Heart left ventricle (tissue), 16 donors: ENCODE measurements around the gene MICAL2. TPM values are rescaled to one million over a fixed set of nuclear protein-coding genes. Genes with fewer than 3 reads are reported as not detected.

ENCODE experiments used
- ATAC-seq, 4 donors: fragments of 200-7000 bp; cut with Tn5 transposase; one replicate each; pipeline ENCODE4 v1.9.1; 2020 to 2022; ENCODE audit warnings: moderate library complexity in 4 of 4, mild to moderate bottlenecking in 3 of 4, moderate number of reproducible peaks in 1 of 4
- DNase-seq, 5 donors: peaks; one replicate each; pipeline ENCODE4 v3.0.0-alpha.2; 2020
- H3K27ac ChIP-seq, 12 donors: fragments of 200-600 bp; sonication (generic) in 4 of 12; one replicate each; pipeline versions ENCODE4 v1.5.0 to v1.8.0; 2016 to 2022; ENCODE audit warnings: mild to moderate bottlenecking in 2 of 12
- H3K27me3 ChIP-seq, 9 donors: fragments of 200-600 bp; sonication (generic) in 2 of 9; one replicate each; pipeline versions ENCODE4 v1.5.1 to v1.8.0; 2016 to 2022; ENCODE audit warnings: mild to moderate bottlenecking in 3 of 9
- H3K36me3 ChIP-seq, 9 donors: fragments of 200-600 bp; sonication (generic) in 2 of 9; one replicate each; pipeline versions ENCODE4 v1.5.0 to v1.8.0; 2018 to 2022; ENCODE audit warnings: mild to moderate bottlenecking in 2 of 9
- H3K4me1 ChIP-seq, 12 donors: fragments of 200-600 bp; sonication (generic) in 4 of 12; one replicate each; pipeline versions ENCODE4 v1.5.0 to v1.8.0; 2016 to 2022; ENCODE audit warnings: mild to moderate bottlenecking in 3 of 12
- H3K4me3 ChIP-seq, 12 donors: fragments of 200-600 bp; sonication (generic) in 4 of 12; one replicate each; pipeline versions ENCODE4 v1.5.0 to v1.8.0; 2017 to 2022; ENCODE audit warnings: mild to moderate bottlenecking in 9 of 12, moderate library complexity in 4 of 12
- H3K9me3 ChIP-seq, 12 donors: fragments of 200-600 bp; sonication (generic) in 4 of 12; one replicate each; pipeline versions ENCODE4 v1.5.0 to v1.8.0; 2016 to 2022; ENCODE audit warnings: mild to moderate bottlenecking in 1 of 12
- CTCF ChIP-seq, 12 donors: fragments of 200-600 bp; sonication (generic) in 4 of 12; IDR thresholded peaks; one replicate each; pipeline versions ENCODE4 v1.5.0 to v1.8.0; 2018 to 2022; ENCODE audit warnings: antibody characterized with exemption in 12 of 12, mild to moderate bottlenecking in 5 of 12
- POLR2A ChIP-seq, 2 donors: fragments of 450-650 bp; IDR thresholded peaks; one replicate each; pipeline ENCODE4 v1.6.1; 2017; ENCODE audit warnings: antibody characterized with exemption in 2 of 2, mild to moderate bottlenecking in 2 of 2, moderate library complexity in 2 of 2
- WGBS, 4 donors: extraction: QIAGEN DNeasy Blood & Tissue Kit in 2 of 4; methylation state at CpG; one replicate each; pipeline versions ENCODE4 v1.1.5 to v1.1.7; 2013 to 2018; 5-methylcytosine and 5-hydroxymethylcytosine counted together
- intact Hi-C, 10 donors: fragments of 100-400 bp; cut with DNase I; formaldehyde crosslinking; loops; one replicate each; pipeline versions ENCODE4 v1.11.1 to v1.14.2; 2022
- polyA plus RNA-seq, 2 donors: library from polyadenylated mRNA; stranded (reverse); fragments of 200-250 nt; gene quantifications; one replicate each; pipeline ENCODE4 v1.2.3, GENCODE V29; 2013
- total RNA-seq, 9 donors: library from RNA; depleted of rRNA in 2 of 9; stranded (reverse); fragments of >200 nt in 2 of 9; fragmentation: NEBNext Ultra II Directional in 3 of 9; extraction: Animal tissue kit (Norgen Biotek cat#: 25700) in 3 of 9; gene quantifications; one replicate each; pipeline versions ENCODE4 v1.1.0 to v1.2.4, GENCODE V29; 2016 to 2023
- donor health status: ischemic (EF 13 %, LVEDD 7.1; RV severe dilation, severe dysfunction).
- donor health status: healthy with polysubstance abuse.
- donor health status: DM: no; HTN: yes; CAD: no.
- donor health status: DM: no; HTN: no; CAD: no.
- donor health status: ischemic (EF 25% LVEDD 6.9; RV normal size, moderate dysfunction).
- donor health status: ischemic (EF 25% LVEDD 5.7; RV mildly dilated, moderate dysfunction).
- donor health status: healthy.
- donor health status: DM: yes; HTN: yes; CAD: no.
- donor health status: ischemic (EF 35%, LVEDD 5.7; RV mildly dilated, moderate dysfunction).
- donor health status: nonischemic (EF 11% LVEDD 7.7; RV severe dilation, severe dysfunction).
- donor health status: DM: yes; HTN: yes; CAD: no.
- donor health status: PGD.
- donor health status: ischemic (EF 29% LVEDD 5.4; RV normal size, mild dysfunction).
- donor health status: nonischemic (EF 23%, LVEDD 6.1; RV moderate dilation, normal function).

Gene MICAL2
- total and polyA plus RNA-seq, 11 donors, result 37.6 to 110 (median 86.4) TPM

DNA sequence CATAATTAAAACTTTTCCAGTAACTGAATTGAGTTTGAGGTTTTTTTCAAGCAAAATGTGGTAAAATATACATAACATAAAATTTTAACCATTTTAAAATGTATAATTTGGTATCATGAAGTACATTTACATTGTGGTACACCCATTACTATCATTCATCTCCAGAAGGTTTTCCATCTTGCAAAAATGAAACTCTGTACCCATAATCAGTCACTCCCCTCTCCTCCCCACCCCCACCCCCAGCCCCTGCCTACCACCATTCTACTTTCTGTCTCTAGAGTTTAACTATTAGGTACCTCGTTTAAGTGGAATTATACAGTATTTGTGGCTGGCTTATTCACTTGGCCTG is 63.7 kb downstream of the MICAL2 start:
- Histone ChIP-seq H3K4me3 (no peak overlapping the region), H3K27ac (peak overlapping the region in 1 of 12 donors; percentile 34), H3K36me3 (peaks cover 0 to 6% (median 0%) of the 10 kb centered on the region in 9 donors), H3K4me1 (peaks cover 0 to 74% (median 38%) of the 10 kb centered on the region in 12 donors), H3K9me3 (peaks cover 0 to 4% (median 0%) of the 10 kb centered on the region in 12 donors), H3K27me3 (no peaks in the 10 kb centered on the region)
- TF ChIP-seq POLR2A (IDR thresholded peaks at IDR 0.05) (no peak), CTCF (IDR thresholded peaks at IDR 0.05) (no peak)
- no peak for ATAC-seq
- intact Hi-C loops, result no loop called here
- 24 to 69% (median 34%) methylated on average over 1 of the region's 1 CpG for WGBS, 4 donors
- DNase-seq, result no peak

DNA sequence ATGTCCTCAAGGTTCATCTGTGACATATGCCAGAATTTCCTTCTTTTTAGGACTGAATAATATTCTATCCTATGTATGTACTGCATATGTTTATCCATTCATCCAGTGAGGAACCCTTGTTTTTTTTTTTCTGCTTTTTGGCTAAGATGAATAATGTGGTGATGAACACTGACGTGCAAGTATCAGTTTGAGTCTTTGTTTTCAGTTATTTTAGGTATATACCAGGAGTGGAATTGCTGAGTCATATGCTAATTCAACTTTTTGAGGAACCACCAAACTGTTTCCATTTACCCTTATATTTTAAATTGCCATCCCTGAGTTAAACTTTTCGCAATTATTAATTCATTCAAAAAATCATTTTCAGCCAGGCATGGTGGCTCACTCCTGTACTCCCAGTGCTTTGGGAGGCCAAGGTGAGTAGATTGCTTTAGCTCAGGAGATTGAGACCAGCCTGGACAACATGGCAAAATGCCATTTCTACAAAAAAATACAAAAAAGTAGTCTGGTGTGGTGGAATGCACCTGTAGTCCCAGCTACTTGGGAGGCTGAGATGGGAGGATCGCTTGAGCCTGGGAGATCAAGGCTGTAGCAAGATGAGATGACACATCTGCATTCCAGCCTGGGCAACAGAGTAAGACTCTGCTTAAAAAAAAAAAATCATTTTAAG is 64.2 kb downstream of the MICAL2 start:
- Histone ChIP-seq H3K36me3 (peaks cover 0 to 6% (median 0%) of the 10 kb centered on the region in 9 donors), H3K27me3 (no peaks in the 10 kb centered on the region), H3K4me1 (peaks cover 0 to 74% (median 39%) of the 10 kb centered on the region in 12 donors), H3K4me3 (no peak overlapping the region), H3K9me3 (peaks cover 0 to 4% (median 0%) of the 10 kb centered on the region in 12 donors), H3K27ac (peak overlapping the region in 2 of 12 donors; percentile 21 to 34)
- DNase-seq, result no peak
- WGBS, 4 donors, result 82 to 91% (median 86%) methylated on average over 3 of the region's 3 CpGs
- TF ChIP-seq POLR2A (IDR thresholded peaks at IDR 0.05) (no peak), CTCF (IDR thresholded peaks at IDR 0.05) (no peak)
- no peak for ATAC-seq
- intact Hi-C loops, result no loop called here

DNA sequence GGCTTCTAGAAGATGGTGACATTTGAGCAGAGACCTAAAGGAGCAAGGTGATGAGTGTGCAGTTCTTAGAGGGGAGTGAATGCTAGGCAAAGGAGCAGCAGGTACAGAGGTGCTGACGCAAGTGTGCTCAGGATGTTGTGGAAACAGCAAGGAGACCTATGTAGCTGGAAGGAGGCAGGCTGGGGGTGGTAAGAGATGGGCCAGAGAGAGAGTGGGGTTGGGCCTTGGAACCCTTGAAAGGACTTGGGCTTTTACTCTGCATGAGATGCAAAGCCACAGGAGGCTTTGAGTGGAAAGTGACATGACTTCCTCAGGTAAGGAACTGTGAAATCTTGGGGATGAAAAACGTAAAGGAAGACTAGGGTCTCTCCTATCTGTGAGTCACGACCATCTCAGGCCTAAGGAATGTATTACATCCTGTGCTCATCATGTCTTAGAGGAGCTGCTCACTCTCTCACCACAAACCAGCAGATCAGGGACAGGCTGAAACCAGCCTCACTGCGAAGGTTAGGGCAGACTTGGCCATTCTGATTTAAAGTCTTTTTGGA is 65.4 kb downstream of the MICAL2 start:
- peak overlapping the region in 2 of 12 donors; percentile 14 to 46 for H3K27ac ChIP-seq
- DNase-seq (no peak), ATAC-seq (no peak)
- H3K9me3 ChIP-seq, result peaks cover 0 to 4% (median 0%) of the 10 kb centered on the region in 12 donors
- H3K27me3 ChIP-seq, result no peaks in the 10 kb centered on the region
- WGBS, 4 donors, result 33 to 71% (median 46%) methylated on average over 4 of the region's 4 CpGs
- H3K36me3 ChIP-seq, result peaks cover 0 to 6% (median 0%) of the 10 kb centered on the region in 9 donors
- intact Hi-C loops, result loop anchor here in 1 of 10 donors (2.0 kb wide), 1 partner anchor 13 kb away; no protein-coding TSS in a partner anchor
- H3K4me1 ChIP-seq, result peaks cover 0 to 72% (median 32%) of the 10 kb centered on the region in 12 donors
- no peak for TF ChIP-seq POLR2A (IDR thresholded peaks at IDR 0.05)
- TF ChIP-seq CTCF (IDR thresholded peaks at IDR 0.05), result no peak
- H3K4me3 ChIP-seq, result no peak overlapping the region

GRCh38 chr11:12176410-12176809 is 66.0 kb downstream of the MICAL2 start:
- peaks cover 0 to 6% (median 0%) of the 10 kb centered on the region in 9 donors for H3K36me3 ChIP-seq
- WGBS, 4 donors, result 92 to 95% (median 95%) methylated on average over 4 of the region's 4 CpGs
- H3K4me1 ChIP-seq, result peaks cover 0 to 66% (median 28%) of the 10 kb centered on the region in 12 donors
- peaks cover 0 to 4% (median 0%) of the 10 kb centered on the region in 12 donors for H3K9me3 ChIP-seq
- no peak for DNase-seq
- H3K27me3 ChIP-seq, result no peaks in the 10 kb centered on the region
- intact Hi-C loops, result loop anchor here in 1 of 10 donors (2.0 kb wide), 1 partner anchor 14 kb away; no protein-coding TSS in a partner anchor
- no peak for ATAC-seq
- H3K27ac ChIP-seq, result peak overlapping the region in 2 of 12 donors; percentile 14 to 46
- no peak for TF ChIP-seq POLR2A (IDR thresholded peaks at IDR 0.05)
- no peak for TF ChIP-seq CTCF (IDR thresholded peaks at IDR 0.05)
- H3K4me3 ChIP-seq, result no peak overlapping the region
